HFFc6 (cell line): ENCODE results near the gene RGS19. TPM values are rescaled to one million over a fixed set of nuclear protein-coding genes. Genes with fewer than 3 reads are reported as not detected.

ENCODE experiments used
- DNase-seq: peaks from one replicate; pipeline ENCODE4 v3.0.0-alpha.2; 2018
- H3K27ac Mint-ChIP-seq: 2 replicates; pipeline ENCODE4 v1.8.0; 2020; ENCODE audit warnings: mild to moderate bottlenecking, mixed read lengths
- H3K27me3 Mint-ChIP-seq: 2 replicates; pipeline ENCODE4 v1.8.0; 2021; ENCODE audit warnings: mild to moderate bottlenecking, moderate library complexity, mixed read lengths; ENCODE audit not compliant: insufficient read depth
- H3K36me3 Mint-ChIP-seq: 2 replicates; pipeline ENCODE4 v1.8.0; 2021; ENCODE audit warnings: low read depth, mixed read lengths
- H3K4me1 Mint-ChIP-seq: 2 replicates; pipeline ENCODE4 v1.8.0; 2020; ENCODE audit warnings: low read depth, mixed read lengths
- H3K4me3 Mint-ChIP-seq: 2 replicates; pipeline ENCODE4 v1.8.0; 2020; ENCODE audit warnings: mild to moderate bottlenecking, moderate library complexity, mixed read lengths
- H3K9me3 Mint-ChIP-seq: 2 replicates; pipeline ENCODE4 v1.8.0; 2020; ENCODE audit warnings: mild to moderate bottlenecking, mixed read lengths
- CTCF ChIP-seq: fragments of 200-600 bp; sonication (generic); IDR thresholded peaks from 2 replicates; pipeline ENCODE4 v1.5.0; 2021; ENCODE audit warnings: antibody characterized with exemption, mild to moderate bottlenecking
- total RNA-seq, 6 experiments: library from RNA; stranded (reverse); fragmentation: NEBNext Ultra II Directional; extraction: Animal tissue kit (Norgen Biotek cat#: 25700); gene quantifications; 2 replicates in 1 of 6; 3 replicates in 5 of 6; pipeline ENCODE4 v1.2.3, GENCODE V29; 2021

The RGS19 gene
- total RNA-seq, 6 experiments from 2014 or later, result 11.0 to 16.3 (median 12.9) TPM

DNA sequence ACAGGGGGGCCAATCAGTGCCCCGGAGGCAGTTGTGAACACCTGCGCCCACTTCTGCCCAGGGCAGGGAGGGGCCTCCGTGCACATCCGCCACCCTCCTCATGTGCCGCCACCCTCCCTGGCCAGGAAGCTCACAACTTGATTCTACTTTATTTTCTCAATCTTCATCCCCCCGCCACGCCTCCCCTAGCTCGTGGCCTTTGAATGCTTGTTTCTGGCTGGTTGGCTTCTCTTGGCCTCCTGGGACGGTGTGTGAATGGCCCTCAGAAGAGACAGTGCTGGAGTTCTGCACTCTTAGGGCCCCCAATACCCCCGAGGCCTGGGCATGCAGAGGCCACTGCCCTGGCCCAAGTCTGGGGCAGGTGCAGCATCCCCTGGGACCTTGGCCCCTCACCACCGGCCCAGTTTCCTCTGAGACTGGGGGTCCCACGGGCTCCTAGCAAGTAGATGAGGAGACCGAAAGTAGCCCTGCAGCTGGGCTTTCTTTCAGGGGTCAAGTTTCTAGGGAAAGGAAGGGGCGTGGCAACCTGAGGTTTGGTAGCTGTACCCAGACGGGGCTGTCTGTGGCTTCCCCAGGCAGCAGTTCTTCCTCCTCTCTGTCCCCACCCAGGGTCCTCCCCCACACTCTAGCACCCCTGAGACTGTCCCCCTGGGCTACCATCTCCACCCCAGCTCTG is 1.3 kb downstream of the RGS19 start:
- H3K36me3 Mint-ChIP-seq, result no peaks in the 10 kb centered on the region
- no peaks in the 10 kb centered on the region for H3K9me3 Mint-ChIP-seq
- DNase-seq, result no peak
- H3K4me3 Mint-ChIP-seq, result peak overlapping the region; percentile 89
- H3K27ac Mint-ChIP-seq, result no peak overlapping the region
- peaks cover 10% of the 10 kb centered on the region for H3K27me3 Mint-ChIP-seq
- no peak for TF ChIP-seq CTCF
- peaks cover 8% of the 10 kb centered on the region; the same call in 1 of the 2 replicates for H3K4me1 Mint-ChIP-seq

DNA sequence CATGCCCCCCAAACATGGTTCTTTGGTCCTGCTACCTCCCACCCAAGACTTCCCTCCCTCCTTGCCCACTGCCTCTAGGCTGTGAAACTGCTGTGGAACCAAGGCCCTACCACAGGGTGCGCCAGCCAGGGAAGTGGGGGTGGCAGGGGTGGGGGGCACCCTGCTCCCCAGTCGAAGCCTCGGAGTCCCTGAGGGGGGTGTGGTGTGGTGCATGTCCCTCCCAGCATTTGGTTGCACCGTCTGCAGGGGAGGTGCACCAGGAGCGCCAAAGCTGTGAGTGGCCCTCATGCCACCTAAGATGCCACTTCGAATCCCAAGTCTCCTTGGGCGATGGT is 1.8 kb downstream of the RGS19 start:
- no peak for TF ChIP-seq CTCF
- Mint-ChIP-seq H3K36me3 (no peaks in the 10 kb centered on the region), H3K27ac (no peak overlapping the region), H3K9me3 (no peaks in the 10 kb centered on the region), H3K27me3 (peaks cover 8% of the 10 kb centered on the region), H3K4me3 (no peak overlapping the region), H3K4me1 (peaks cover 8% of the 10 kb centered on the region; the same call in 1 of the 2 replicates)
- no peak for DNase-seq

- TF ChIP-seq CTCF, result no peak
- H3K4me1 Mint-ChIP-seq, result peaks cover 8% of the 10 kb centered on the region; the same call in 1 of the 2 replicates
- no peaks in the 10 kb centered on the region for H3K9me3 Mint-ChIP-seq
- no peak for DNase-seq
- no peak overlapping the region for H3K27ac Mint-ChIP-seq
- no peak overlapping the region for H3K4me3 Mint-ChIP-seq
- H3K36me3 Mint-ChIP-seq, result no peaks in the 10 kb centered on the region
- peaks cover 8% of the 10 kb centered on the region for H3K27me3 Mint-ChIP-seq
These were observed 2.2 kb downstream of the RGS19 start for GRCh38 chr20:64077094-64077493.

GRCh38 chr20:64076061-64076997 is 3.0 kb downstream of the RGS19 start:
- no peak overlapping the region for H3K27ac Mint-ChIP-seq
- H3K9me3 Mint-ChIP-seq, result no peaks in the 10 kb centered on the region
- H3K27me3 Mint-ChIP-seq, result peaks cover 2% of the 10 kb centered on the region
- DNase-seq, result no peak
- no peak overlapping the region for H3K4me3 Mint-ChIP-seq
- H3K4me1 Mint-ChIP-seq, result peaks cover 8% of the 10 kb centered on the region; the same call in 1 of the 2 replicates
- TF ChIP-seq CTCF, result no peak
- no peaks in the 10 kb centered on the region for H3K36me3 Mint-ChIP-seq

GRCh38 chr20:64075556-64075955 is 3.8 kb downstream of the RGS19 start:
- no peak for DNase-seq
- Mint-ChIP-seq H3K4me3 (no peak overlapping the region), H3K9me3 (no peaks in the 10 kb centered on the region), H3K4me1 (peaks cover 8% of the 10 kb centered on the region; the same call in 1 of the 2 replicates), H3K27ac (no peak overlapping the region), H3K36me3 (no peaks in the 10 kb centered on the region), H3K27me3 (no peaks in the 10 kb centered on the region; the same call in none of the 2 replicates)
- no peak for TF ChIP-seq CTCF
